IMR-90 (cell line): Measurements from ENCODE around the gene TIGAR.

Experiments
- BHLHE40 ChIP-seq: fragments of 150-350 bp; IDR thresholded peaks from 2 replicates; pipeline ENCODE4 v1.6.1; 2016; ENCODE audit warnings: mild to moderate bottlenecking, low read depth, low read length
- CEBPB ChIP-seq: IDR thresholded peaks from 2 replicates; pipeline ENCODE4 v1.6.1; 2012; ENCODE audit warnings: low read depth, low read length, improper control_type of control experiment
- CHD1 ChIP-seq: IDR thresholded peaks from 2 replicates; pipeline ENCODE4 v1.6.1; 2012; ENCODE audit warnings: low read depth, low read length, improper control_type of control experiment
- MAFK ChIP-seq: IDR thresholded peaks from 2 replicates; pipeline ENCODE4 v1.6.1; 2012; ENCODE audit warnings: low read depth, low read length, improper control_type of control experiment
- MAZ ChIP-seq: IDR thresholded peaks from 2 replicates; pipeline ENCODE4 v1.6.1; 2012; ENCODE audit warnings: low read depth, mild to moderate bottlenecking, low read length, improper control_type of control experiment, moderate library complexity, borderline replicate concordance
- NFE2L2 ChIP-seq: fragments of 150-350 bp; IDR thresholded peaks from 2 replicates; pipeline ENCODE4 v1.6.1; 2016; ENCODE audit warnings: low read depth, mild to moderate bottlenecking, low read length
- POLR2A ChIP-seq: IDR thresholded peaks from 2 replicates; pipeline ENCODE4 v1.6.1; 2012; ENCODE audit warnings: mild to moderate bottlenecking, low read depth, low read length
- RAD21 ChIP-seq: IDR thresholded peaks from 2 replicates; pipeline ENCODE4 v1.6.1; 2012; ENCODE audit warnings: low read length, improper control_type of control experiment
- SMC3 ChIP-seq: fragments of 150-350 bp; IDR thresholded peaks from 2 replicates; pipeline ENCODE4 v1.6.1; 2016; ENCODE audit warnings: low read depth, mild to moderate bottlenecking, antibody characterized with exemption, low read length, moderate library complexity
- TF ChIP-seq, protein P1 (sequence below): conservative IDR thresholded peaks from 2 replicates; pipeline ENCODE4 v1.5.1; 2012; ENCODE audit warnings: mild to moderate bottlenecking, low read depth, low read length, improper control_type of control experiment

DNA sequence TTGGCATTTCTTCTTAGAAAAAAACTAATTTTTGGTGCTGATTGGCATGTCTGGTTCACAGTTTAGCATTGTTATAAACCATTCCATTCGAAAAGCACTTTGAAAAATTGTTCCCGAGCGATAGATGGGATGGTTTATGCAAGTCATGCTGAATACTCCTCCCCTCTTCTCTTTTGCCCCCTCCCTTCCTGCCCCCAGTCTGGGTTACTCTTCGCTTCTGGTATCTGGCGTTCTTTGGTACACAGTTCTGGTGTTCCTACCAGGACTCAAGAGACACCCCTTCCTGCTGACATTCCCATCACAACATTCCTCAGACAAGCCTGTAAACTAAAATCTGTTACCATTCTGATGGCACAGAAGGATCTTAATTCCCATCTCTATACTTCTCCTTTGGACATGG lies 20.1 kb upstream of the TIGAR start:
- TF ChIP-seq POLR2A (no peak), CHD1 (no peak), MAFK (no peak), BHLHE40 (no peak), NFE2L2 (0 out of 2 replicates have a peak, but pooled peaks have one; percentile 21), SMC3 (no peak), MAZ (no peak), RAD21 (no peak), CEBPB (no peak)
- TF ChIP-seq, protein P1, sequence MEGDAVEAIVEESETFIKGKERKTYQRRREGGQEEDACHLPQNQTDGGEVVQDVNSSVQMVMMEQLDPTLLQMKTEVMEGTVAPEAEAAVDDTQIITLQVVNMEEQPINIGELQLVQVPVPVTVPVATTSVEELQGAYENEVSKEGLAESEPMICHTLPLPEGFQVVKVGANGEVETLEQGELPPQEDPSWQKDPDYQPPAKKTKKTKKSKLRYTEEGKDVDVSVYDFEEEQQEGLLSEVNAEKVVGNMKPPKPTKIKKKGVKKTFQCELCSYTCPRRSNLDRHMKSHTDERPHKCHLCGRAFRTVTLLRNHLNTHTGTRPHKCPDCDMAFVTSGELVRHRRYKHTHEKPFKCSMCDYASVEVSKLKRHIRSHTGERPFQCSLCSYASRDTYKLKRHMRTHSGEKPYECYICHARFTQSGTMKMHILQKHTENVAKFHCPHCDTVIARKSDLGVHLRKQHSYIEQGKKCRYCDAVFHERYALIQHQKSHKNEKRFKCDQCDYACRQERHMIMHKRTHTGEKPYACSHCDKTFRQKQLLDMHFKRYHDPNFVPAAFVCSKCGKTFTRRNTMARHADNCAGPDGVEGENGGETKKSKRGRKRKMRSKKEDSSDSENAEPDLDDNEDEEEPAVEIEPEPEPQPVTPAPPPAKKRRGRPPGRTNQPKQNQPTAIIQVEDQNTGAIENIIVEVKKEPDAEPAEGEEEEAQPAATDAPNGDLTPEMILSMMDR = no peak
